ENCODE measurements around the gene PON3. TPM values are rescaled to one million over a fixed set of nuclear protein-coding genes. Genes with fewer than 3 reads are reported as not detected.

PON3 gene
- total and polyA plus RNA-seq, 2 of the 8 experiments (the other 6 are each of a cell fraction or from before 2014, with no cell fraction given): not detected

GRCh38 chr7:95316588-95316987 is 79.6 kb downstream of the PON3 start:
- WGBS, 2 experiments (ENCODE audit: extremely low coverage in 1 of 2, insufficient coverage in 1 of 2, insufficient read length in 1 of 2, insufficient replicate concordance in 2 of 2, low coverage in 1 of 2, low lambda C conversion rate in 2 of 2, missing lambda C conversion rate in 1 of 2): 78% methylated on average over 2 of the region's 2 CpGs; no CpG with 5 or more reads in 1 of the 2 experiments

More at GRCh38 chr7:95316588-95316987, 79.6 kb downstream of the PON3 start:
- H3K56ac ChIP-seq (replicated peaks; ENCODE audit: insufficient read length, low read depth, low read length): no peak overlapping the region
- H4K5ac ChIP-seq (ENCODE audit: insufficient read length, low read depth, low read length): no peak overlapping the region
- H2AFZ ChIP-seq (ENCODE audit: low read length): no peak overlapping the region
- ChIA-PET CTCF (ENCODE audit: partially characterized antibody) (no interaction called here), POLR2A (ENCODE audit: partially characterized antibody) (no interaction called here)
- no peak overlapping the region for H3K4ac ChIP-seq (replicated peaks; ENCODE audit: insufficient read length, low read depth, low read length)
- no peak overlapping the region for H3K14ac ChIP-seq (ENCODE audit: insufficient read length)
- H3K23ac ChIP-seq (ENCODE audit: insufficient read length): no peak overlapping the region
- H2BK20ac ChIP-seq (ENCODE audit: low read length): no peak overlapping the region
- no peak overlapping the region for H3K4me3 ChIP-seq (ENCODE audit: extremely low read depth in 1 of 4, insufficient read depth in 2 of 4, low read depth in 3 of 4, low read length in 4 of 4)
- no peak overlapping the region for H3K4me2 ChIP-seq (ENCODE audit: insufficient read depth in 1 of 2, low read depth in 2 of 2, low read length in 2 of 2)
- DNase-seq (ENCODE audit: low read depth in 1 of 2, low spot score in 2 of 2): no peak
- H4K8ac ChIP-seq (ENCODE audit: extremely low read depth, insufficient read depth, low read length): no peak overlapping the region
- no peak overlapping the region for H2BK5ac ChIP-seq (ENCODE audit: low read depth, low read length)
- no peak for TF ChIP-seq SIRT6 (IDR thresholded peaks at IDR 0.05; ENCODE audit: low read length)
- TF ChIP-seq CHD2 (IDR thresholded peaks at IDR 0.05; ENCODE audit: low read length): no peak
- TF ChIP-seq ATF3 (IDR thresholded peaks at IDR 0.05; ENCODE audit: insufficient read depth, low read depth, low read length): no peak
- TF ChIP-seq MAFK (IDR thresholded peaks at IDR 0.05; ENCODE audit: low read depth, low read length): no peak
- TF ChIP-seq PHF8 (conservative IDR thresholded peaks at IDR 0.05; ENCODE audit: low read depth, low read length): no peak
- H3K4me1 ChIP-seq (replicated peaks in 1 of 4; ENCODE audit: control insufficient read depth in 3 of 4, insufficient read depth in 4 of 4, low read length in 3 of 4): peaks cover 0 to 2% (median 0%) of the 10 kb centered on the region in 4 experiments; a peak in 1 of 7 replicates
- no peak overlapping the region for H4K91ac ChIP-seq (replicated peaks; ENCODE audit: insufficient read length, low read length)
- H3K27me3 ChIP-seq (replicated peaks in 1 of 4; ENCODE audit: control insufficient read depth in 3 of 4, extremely low read depth in 1 of 4, insufficient read depth in 3 of 4, low read length in 3 of 4): no peaks in the 10 kb centered on the region
- no peaks in the 10 kb centered on the region for H3K23me2 ChIP-seq (ENCODE audit: low read depth, low read length)
- H3K36me3 ChIP-seq (ENCODE audit: control insufficient read depth in 2 of 4, insufficient read depth in 4 of 4, low read length in 3 of 4): no peaks in the 10 kb centered on the region
- H2BK120ac ChIP-seq (replicated peaks; ENCODE audit: low read depth, low read length): no peak overlapping the region
- H2BK15ac ChIP-seq (ENCODE audit: low read length): no peak overlapping the region
- H3K79me2 ChIP-seq (ENCODE audit: control insufficient read depth in 1 of 2, insufficient read depth in 2 of 2, low read length in 2 of 2): no peaks in the 10 kb centered on the region
- H3K79me1 ChIP-seq (ENCODE audit: low read depth, low read length): no peaks in the 10 kb centered on the region
- H3K9me3 ChIP-seq (ENCODE audit: insufficient read depth in 2 of 2, low read depth in 1 of 2, low read length in 1 of 2): no peaks in the 10 kb centered on the region
- H4K20me1 ChIP-seq (replicated peaks in 1 of 2; ENCODE audit: control insufficient read depth in 1 of 2, insufficient read depth in 2 of 2, low read length in 2 of 2): no peaks in the 10 kb centered on the region
- no peak overlapping the region for H2AK5ac ChIP-seq (ENCODE audit: low read depth, low read length)
- H2BK12ac ChIP-seq (ENCODE audit: low read depth, low read length): no peak overlapping the region
- no peak overlapping the region for H3K27ac ChIP-seq (ENCODE audit: low read depth, low read length)
- H3K9ac ChIP-seq (replicated peaks in 1 of 4; ENCODE audit: extremely low read depth in 1 of 4, low read depth in 3 of 4, low read length in 3 of 4): no peak overlapping the region
- FAIRE-seq: no peak
- H3K18ac ChIP-seq (ENCODE audit: extremely low read depth, low read length): no peak overlapping the region
